HG02981 (cell line): ENCODE data around the gene BSN.

Experiments
- ATAC-seq: cut with Tn5 transposase; IDR thresholded peaks from one replicate; pipeline ENCODE4 v1.9.1; 2021; ENCODE audit warnings: mild to moderate bottlenecking, moderate library complexity; ENCODE audit not compliant: unreplicated experiment

BSN gene

GRCh38 chr3:49553692-49554632, at the start of gene BSN:
TSS of gene BSN (plus strand) at chr3:49554477. CDS start at chr3:49554603, 126 bp downstream.
- peak; percentile 69 for ATAC-seq

- ATAC-seq: no peak
These were observed 47.4 kb upstream of the BSN start for GRCh38 chr3:49506906-49507305.

GRCh38 chr3:49509028-49509561, 45.2 kb upstream of the BSN start:
- no peak for ATAC-seq

- no peak for ATAC-seq
These were observed 42.6 kb upstream of the BSN start for GRCh38 chr3:49511639-49512038.

GRCh38 chr3:49512781-49513355, 41.4 kb upstream of the BSN start:
- ATAC-seq: no peak

- ATAC-seq: no peak
These were observed 40.7 kb upstream of the BSN start for GRCh38 chr3:49513494-49514124.

- no peak for ATAC-seq
These were observed 36.3 kb upstream of the BSN start for GRCh38 chr3:49518016-49518415.

GRCh38 chr3:49518441-49518840, 35.8 kb upstream of the BSN start:
- ATAC-seq: no peak

GRCh38 chr3:49519296-49519695, 35.0 kb upstream of the BSN start:
- ATAC-seq: no peak

GRCh38 chr3:49519916-49520385, 34.3 kb upstream of the BSN start:
- ATAC-seq: no peak

- no peak for ATAC-seq
These were observed 30.2 kb upstream of the BSN start for GRCh38 chr3:49523756-49524747.

- ATAC-seq: no peak
These were observed 24.7 kb upstream of the BSN start for GRCh38 chr3:49529567-49529966.

- ATAC-seq: no peak
These were observed 24.0 kb upstream of the BSN start for GRCh38 chr3:49530231-49530630.

GRCh38 chr3:49530701-49531100, 23.6 kb upstream of the BSN start:
- ATAC-seq: no peak

GRCh38 chr3:49531218-49531617, 23.1 kb upstream of the BSN start:
- ATAC-seq: no peak

- ATAC-seq: no peak
These were observed 22.6 kb upstream of the BSN start for GRCh38 chr3:49531715-49532114.

GRCh38 chr3:49533031-49533430, 21.2 kb upstream of the BSN start:
- ATAC-seq: no peak

- no peak for ATAC-seq
These were observed 20.3 kb upstream of the BSN start for GRCh38 chr3:49533786-49534519.

- ATAC-seq: no peak
These were observed 19.5 kb upstream of the BSN start for GRCh38 chr3:49534581-49535441.
